Measurements from ENCODE around the gene MCTP2.

The MCTP2 gene

GRCh38 chr15:94494732-94495131 lies 263.4 kb downstream of the MCTP2 start (continued):
- TF ChIP-seq, protein P1, sequence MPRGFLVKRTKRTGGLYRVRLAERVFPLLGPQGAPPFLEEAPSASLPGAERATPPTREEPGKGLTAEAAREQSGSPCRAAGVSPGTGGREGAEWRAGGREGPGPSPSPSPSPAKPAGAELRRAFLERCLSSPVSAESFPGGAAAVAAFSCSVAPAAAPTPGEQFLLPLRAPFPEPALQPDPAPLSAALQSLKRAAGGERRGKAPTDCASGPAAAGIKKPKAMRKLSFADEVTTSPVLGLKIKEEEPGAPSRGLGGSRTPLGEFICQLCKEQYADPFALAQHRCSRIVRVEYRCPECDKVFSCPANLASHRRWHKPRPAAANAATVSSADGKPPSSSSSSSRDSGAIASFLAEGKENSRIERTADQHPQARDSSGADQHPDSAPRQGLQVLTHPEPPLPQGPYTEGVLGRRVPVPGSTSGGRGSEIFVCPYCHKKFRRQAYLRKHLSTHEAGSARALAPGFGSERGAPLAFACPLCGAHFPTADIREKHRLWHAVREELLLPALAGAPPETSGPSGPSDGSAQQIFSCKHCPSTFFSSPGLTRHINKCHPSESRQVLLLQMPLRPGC (tag by site-specific recombination; IDR thresholded peaks at IDR 0.05), result no peak
- TF ChIP-seq ZNF140 (tag by site-specific recombination; IDR thresholded peaks at IDR 0.05) (no peak), PRDM1 (tag by site-specific recombination; IDR thresholded peaks at IDR 0.05) (no peak), ZBTB10 (tag by site-specific recombination; IDR thresholded peaks at IDR 0.05) (no peak), ZNF157 (tag by site-specific recombination; IDR thresholded peaks at IDR 0.05) (no peak), KLF10 (tag by site-specific recombination; IDR thresholded peaks at IDR 0.05) (no peak), ZNF10 (tag by site-specific recombination; IDR thresholded peaks at IDR 0.05) (no peak)

DNA sequence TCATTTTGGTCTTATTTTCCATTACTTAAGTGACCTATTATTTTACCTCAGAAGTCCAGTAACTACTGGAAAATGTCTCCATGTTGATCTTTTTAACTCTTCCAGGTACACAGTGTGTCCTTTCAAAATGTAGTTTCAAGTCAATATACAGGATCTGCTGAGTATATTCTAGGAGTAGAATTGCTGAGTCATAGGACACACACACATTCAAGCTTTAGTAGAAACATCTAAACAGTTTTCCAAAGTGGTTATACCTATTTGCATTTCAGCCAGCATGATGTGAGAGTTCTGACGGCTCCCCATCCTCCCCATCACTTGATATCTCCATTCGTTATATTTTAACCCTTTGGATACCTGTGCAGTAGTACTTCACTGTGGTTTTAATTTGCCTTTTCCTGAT lies 271.9 kb downstream of the MCTP2 start:
- TF ChIP-seq REPIN1 (tag by site-specific recombination; IDR thresholded peaks at IDR 0.05; ENCODE audit: low read depth) (no peak), ZNF560 (tag by site-specific recombination; IDR thresholded peaks at IDR 0.05; ENCODE audit: borderline replicate concordance) (no peak), ZEB2 (tag by site-specific recombination; IDR thresholded peaks at IDR 0.05) (no peak), ZNF513 (tag by site-specific recombination; IDR thresholded peaks at IDR 0.05) (no peak), ZBTB1 (tag by site-specific recombination; IDR thresholded peaks at IDR 0.05) (no peak), ZNF544 (tag by site-specific recombination; IDR thresholded peaks at IDR 0.05) (no peak), ZNF701 (tag by site-specific recombination; IDR thresholded peaks at IDR 0.05) (no peak), GLI4 (tag by site-specific recombination; IDR thresholded peaks at IDR 0.05) (no peak), KLF7 (tag by site-specific recombination; IDR thresholded peaks at IDR 0.05; ENCODE audit: borderline replicate concordance) (no peak), SP3 (tag by site-specific recombination; IDR thresholded peaks at IDR 0.05) (no peak), SCRT2 (tag by site-specific recombination; IDR thresholded peaks at IDR 0.05) (no peak), ZNF2 (tag by site-specific recombination; IDR thresholded peaks at IDR 0.05) (no peak), ZFP41 (tag by site-specific recombination; IDR thresholded peaks at IDR 0.05; ENCODE audit: borderline replicate concordance) (no peak), ZNF169 (tag by site-specific recombination; IDR thresholded peaks at IDR 0.05) (no peak), ZNF302 (tag by site-specific recombination; IDR thresholded peaks at IDR 0.05; ENCODE audit: low read depth) (no peak), IKZF3 (tag by site-specific recombination; IDR thresholded peaks at IDR 0.05) (no peak), ZNF37A (tag by site-specific recombination; IDR thresholded peaks at IDR 0.05) (no peak)
- TF ChIP-seq, protein P2, sequence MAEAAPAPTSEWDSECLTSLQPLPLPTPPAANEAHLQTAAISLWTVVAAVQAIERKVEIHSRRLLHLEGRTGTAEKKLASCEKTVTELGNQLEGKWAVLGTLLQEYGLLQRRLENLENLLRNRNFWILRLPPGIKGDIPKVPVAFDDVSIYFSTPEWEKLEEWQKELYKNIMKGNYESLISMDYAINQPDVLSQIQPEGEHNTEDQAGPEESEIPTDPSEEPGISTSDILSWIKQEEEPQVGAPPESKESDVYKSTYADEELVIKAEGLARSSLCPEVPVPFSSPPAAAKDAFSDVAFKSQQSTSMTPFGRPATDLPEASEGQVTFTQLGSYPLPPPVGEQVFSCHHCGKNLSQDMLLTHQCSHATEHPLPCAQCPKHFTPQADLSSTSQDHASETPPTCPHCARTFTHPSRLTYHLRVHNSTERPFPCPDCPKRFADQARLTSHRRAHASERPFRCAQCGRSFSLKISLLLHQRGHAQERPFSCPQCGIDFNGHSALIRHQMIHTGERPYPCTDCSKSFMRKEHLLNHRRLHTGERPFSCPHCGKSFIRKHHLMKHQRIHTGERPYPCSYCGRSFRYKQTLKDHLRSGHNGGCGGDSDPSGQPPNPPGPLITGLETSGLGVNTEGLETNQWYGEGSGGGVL (tag by site-specific recombination; IDR thresholded peaks at IDR 0.05), result no peak
- H3K4me3 ChIP-seq (ENCODE audit: low read depth, low read length), result no peak overlapping the region
- no peaks in the 10 kb centered on the region; the same call in 1 of the 2 replicates for H3K9me3 ChIP-seq (ENCODE audit: control insufficient read depth, insufficient read depth, low read depth, low read length)
- ChIA-PET POLR2A (no interaction called here), CTCF (no interaction called here)
- no peak overlapping the region for H3K27ac ChIP-seq (ENCODE audit: extremely low read depth, low read depth, low read length)
- no peaks in the 10 kb centered on the region for H3K4me1 ChIP-seq (ENCODE audit: control insufficient read depth, insufficient read depth, low read length)
- no peaks in the 10 kb centered on the region for H3K36me3 ChIP-seq (ENCODE audit: control insufficient read depth in 2 of 2, insufficient read depth in 1 of 2, low read length in 2 of 2)
